GM12801 (cell line): ENCODE results near the gene GNG12.

ENCODE experiments used
- TF ChIP-seq, protein P1 (sequence below): IDR thresholded peaks from one replicate; pipeline ENCODE4 v1.5.1; 2011; ENCODE audit warnings: control low read depth; ENCODE audit not compliant: insufficient read length; ENCODE audit errors: extremely low read depth

The GNG12 gene

DNA sequence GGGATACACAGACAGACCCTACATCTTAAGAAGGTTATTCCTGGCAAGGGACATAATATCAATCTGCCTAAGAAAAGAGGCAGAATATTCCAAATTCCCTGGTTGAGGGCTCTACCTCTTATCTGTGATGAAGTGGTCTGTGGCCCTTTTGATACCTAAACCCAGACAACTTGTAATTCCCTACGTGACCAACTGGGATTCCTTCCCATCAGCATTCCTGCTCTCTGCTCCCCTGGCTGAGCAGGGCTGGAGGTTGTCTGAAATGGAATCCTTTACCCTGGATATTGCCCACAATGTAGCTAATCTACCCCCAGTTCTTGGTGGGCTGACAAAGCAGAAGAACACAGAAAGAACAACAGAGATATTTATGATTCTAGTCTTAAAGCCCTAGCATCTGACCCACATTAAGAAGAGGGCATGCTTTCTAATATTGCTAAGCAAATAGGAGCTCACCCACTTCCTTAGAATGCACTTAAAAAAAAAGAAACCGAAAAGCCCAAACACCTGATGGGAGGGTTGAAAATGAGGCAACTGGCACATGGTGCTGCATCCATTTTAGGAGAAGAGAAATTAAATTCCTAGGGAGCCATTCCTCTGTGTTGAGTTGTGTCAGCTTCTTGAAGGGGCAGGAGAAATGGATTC lies 111.5 kb downstream of the GNG12 start:
- TF ChIP-seq, protein P1, sequence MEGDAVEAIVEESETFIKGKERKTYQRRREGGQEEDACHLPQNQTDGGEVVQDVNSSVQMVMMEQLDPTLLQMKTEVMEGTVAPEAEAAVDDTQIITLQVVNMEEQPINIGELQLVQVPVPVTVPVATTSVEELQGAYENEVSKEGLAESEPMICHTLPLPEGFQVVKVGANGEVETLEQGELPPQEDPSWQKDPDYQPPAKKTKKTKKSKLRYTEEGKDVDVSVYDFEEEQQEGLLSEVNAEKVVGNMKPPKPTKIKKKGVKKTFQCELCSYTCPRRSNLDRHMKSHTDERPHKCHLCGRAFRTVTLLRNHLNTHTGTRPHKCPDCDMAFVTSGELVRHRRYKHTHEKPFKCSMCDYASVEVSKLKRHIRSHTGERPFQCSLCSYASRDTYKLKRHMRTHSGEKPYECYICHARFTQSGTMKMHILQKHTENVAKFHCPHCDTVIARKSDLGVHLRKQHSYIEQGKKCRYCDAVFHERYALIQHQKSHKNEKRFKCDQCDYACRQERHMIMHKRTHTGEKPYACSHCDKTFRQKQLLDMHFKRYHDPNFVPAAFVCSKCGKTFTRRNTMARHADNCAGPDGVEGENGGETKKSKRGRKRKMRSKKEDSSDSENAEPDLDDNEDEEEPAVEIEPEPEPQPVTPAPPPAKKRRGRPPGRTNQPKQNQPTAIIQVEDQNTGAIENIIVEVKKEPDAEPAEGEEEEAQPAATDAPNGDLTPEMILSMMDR = no peak

- TF ChIP-seq, protein P1 = no peak
These were observed 112.2 kb downstream of the GNG12 start for GRCh38 chr1:67721112-67721511.

GRCh38 chr1:67719329-67720196 lies 113.7 kb downstream of the GNG12 start:
- TF ChIP-seq, protein P1 = no peak

DNA sequence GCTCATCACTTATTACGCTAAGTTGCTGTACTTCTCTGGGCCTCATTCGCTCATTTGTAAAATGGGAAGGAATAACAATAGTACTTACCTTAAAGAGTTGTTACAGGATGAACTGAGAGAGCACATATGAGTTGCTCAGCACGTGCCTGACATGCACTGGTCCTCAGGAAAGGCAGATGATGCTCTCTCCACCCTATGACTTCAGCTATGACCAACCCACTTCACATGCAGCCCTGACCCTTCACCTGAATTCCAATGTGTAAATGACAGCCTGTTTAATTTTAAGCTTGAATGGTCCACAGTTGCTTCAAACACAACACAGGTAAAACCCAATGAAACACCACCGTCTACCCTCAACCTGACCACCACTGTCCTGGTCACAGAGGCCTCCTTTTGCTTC lies 115.4 kb downstream of the GNG12 start:
- TF ChIP-seq, protein P1 = no peak

- TF ChIP-seq, protein P1 = no peak
These were observed 116.5 kb downstream of the GNG12 start for GRCh38 chr1:67716800-67717199.

GRCh38 chr1:67715819-67716218 lies 117.4 kb downstream of the GNG12 start:
- TF ChIP-seq, protein P1 = no peak

- TF ChIP-seq, protein P1 = no peak
These were observed 120.0 kb downstream of the GNG12 start for GRCh38 chr1:67713057-67713846.
